Activated CD4-positive, alpha-beta T cell treated with anti-CD3 and anti-CD28 coated beads, Interleukin-2, amount 50 U/mL, for 16 hours (primary cell): ENCODE measurements around the gene OR1L8.
A peak's percentile ranks its signal among the peaks of the same experiment; 100 is the strongest.
"Not testable (repeated sequence)": the region's sequence is repeated elsewhere in the genome, so short reads cannot be mapped to it uniquely, and the experiment has no call there.

Experiments
- DNase-seq: peaks from one replicate; pipeline ENCODE4 v3.0.0-alpha.2; 2020

OR1L8 gene, protein sequence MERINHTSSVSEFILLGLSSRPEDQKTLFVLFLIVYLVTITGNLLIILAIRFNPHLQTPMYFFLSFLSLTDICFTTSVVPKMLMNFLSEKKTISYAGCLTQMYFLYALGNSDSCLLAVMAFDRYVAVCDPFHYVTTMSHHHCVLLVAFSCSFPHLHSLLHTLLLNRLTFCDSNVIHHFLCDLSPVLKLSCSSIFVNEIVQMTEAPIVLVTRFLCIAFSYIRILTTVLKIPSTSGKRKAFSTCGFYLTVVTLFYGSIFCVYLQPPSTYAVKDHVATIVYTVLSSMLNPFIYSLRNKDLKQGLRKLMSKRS

DNA sequence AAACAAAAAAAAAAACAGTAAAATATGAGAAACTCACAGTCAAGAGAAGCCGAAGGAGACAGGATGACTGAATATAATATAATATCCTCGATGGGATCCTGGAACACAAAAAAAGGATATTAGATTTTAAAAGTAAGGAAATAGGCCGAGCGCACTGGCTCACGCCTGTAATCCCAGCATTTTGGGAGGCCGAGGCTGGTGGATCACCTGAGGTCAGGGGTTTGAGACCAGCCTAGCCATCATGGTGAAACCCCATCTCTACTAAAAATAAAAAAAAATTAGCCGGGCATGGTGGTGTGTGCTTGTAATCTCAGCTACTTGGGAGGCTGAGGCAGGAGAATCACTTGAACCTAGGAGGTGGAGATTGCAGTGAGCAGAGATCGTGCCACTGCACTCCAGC is at the start of gene OR1L8:
TSS of gene OR1L8 (minus strand) at position 101 of the 400 bp plus-strand sequence. CDS start 14,907 bp downstream, outside the sequence.
- not testable (repeated sequence) for DNase-seq

DNA sequence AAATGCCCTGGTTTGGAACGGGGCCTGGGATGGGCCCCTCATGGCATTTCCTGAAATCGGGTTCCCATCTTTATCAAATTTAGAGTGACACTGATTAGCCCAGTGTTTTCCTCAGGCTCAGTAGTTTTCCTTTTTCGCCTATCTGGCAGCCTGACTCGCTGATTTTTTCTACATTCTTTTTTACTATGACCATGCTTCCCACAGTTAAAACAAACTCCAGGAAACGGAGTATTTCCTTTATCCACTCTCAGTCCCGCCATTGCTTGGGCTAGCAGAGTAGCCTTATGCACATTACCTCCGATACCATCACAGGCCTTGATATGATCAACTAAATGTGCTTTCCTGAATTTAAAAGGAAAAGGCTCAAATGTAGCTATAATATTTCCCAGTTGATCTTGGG is 36.8 kb upstream of the OR1L8 start:
- DNase-seq = no peak

DNA sequence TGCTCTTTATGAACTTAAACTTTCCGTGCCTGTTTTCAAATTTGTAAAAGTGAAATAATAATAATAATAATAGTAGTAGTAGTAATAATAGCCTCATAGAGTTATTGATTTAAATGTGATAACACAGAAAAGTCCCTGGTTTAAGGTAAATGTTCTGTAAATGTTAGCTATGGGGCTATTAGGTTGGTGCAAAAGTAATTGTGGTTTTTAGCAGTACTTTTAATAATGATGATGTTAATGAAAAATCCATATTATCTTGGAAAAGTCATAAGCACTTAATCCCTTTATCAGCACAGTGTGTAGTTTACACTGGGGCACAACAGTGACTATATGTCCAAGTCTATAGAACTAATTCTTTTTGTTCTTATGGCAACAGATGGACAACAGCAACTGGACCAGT is 31.2 kb upstream of the OR1L8 start, which contains the start of gene OR1Q1:
TSS of gene OR1Q1 (plus strand) at position 377 of the 400 bp plus-strand sequence. CDS start at position 377, 0 bp downstream.
- DNase-seq = no peak

DNA sequence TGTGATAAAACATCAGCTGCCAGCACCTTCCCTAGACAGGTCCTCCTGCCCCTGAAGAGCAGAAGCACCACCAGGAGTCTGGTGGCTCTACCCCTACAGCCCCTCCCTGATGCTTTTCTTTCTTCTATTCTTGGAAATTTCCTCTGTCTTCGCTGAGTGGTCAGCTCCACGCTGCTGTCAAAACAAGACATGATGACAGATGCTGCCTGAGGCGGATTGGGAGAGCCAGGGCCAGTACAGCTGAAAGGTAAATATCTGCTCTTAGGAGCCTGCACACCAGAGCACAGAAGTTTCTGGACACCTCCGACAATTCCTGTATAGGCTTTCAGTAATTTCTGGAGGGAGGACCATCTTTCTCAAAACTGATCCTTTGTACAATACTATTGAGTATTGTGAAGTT is 26.6 kb upstream of the OR1L8 start:
- DNase-seq = no peak

DNA sequence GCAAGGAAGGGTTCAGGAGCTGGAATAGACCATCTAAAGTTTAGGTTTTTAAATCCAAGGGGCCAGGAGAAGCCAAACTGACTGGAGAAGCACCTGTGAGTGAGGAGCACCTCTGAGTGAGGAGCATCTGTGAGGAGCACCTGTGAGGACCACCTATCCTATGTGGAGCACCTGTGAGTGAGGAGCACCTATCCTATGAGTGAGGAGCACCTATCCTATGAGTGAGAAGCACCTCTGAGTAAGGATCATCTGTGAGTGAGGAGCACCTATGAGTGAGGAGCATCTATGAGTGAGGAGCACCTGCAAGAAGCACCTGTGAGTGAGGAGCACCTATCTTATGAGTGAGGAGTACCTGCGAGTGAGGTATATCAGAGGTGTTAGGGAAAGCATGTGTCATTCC is 23.4 kb upstream of the OR1L8 start:
- DNase-seq = no peak

DNA sequence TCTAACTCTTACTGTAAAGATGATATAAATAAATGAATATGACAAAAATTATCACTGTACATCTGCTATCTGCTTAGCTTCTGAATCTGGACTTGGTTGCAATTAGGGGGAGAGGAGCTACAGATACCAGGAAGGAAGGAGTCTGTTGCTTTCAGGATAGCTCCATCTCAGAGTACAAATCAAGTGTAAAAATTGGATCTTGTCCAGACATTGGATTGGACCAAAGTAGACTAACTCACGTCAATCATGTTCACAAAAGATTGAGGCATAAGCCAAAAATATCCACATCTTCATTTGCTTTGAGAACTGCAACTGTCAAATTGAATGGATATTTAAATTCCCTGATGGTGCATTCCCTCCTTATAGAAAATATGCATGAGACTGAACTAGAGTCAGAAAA is 22.5 kb upstream of the OR1L8 start:
- DNase-seq = no peak

DNA sequence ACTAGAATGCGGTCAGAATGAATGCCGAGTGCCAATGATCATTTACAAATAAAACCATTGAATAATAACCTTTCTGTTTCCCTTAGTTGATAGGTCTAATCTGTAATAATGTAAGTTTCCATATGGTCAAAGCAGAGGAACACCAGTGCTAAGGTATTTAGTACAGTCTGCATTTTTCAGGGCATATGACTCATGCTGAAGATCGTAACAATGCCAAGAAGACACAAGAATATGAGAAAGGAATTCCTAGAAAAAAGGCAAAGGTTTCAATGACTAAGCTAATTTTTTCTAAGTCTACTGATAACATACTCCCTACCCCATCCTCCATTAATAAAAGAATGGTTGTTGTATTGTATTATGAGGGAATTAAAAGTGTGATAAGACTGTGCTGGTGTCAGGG is 2.8 kb downstream of the OR1L8 start:
- DNase-seq = no peak

DNA sequence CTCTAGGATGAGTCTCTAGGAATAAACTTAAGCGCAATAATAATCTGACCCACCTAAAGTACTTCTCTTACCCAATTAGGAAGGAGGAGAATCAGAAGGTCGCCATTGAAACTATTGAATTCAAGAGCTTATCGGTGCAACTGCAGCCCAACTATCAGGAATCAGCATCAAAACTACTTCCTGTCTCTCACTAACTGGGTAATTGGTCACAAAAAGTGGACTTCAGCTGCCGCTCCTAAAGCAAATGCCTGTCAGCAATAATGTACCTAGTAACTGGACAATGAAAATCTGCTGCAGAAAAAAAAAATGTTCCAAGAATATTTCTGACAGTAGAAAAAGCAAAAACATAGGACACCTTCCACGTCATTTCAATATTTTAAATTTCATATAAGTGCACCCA is 3.3 kb downstream of the OR1L8 start:
- DNase-seq = no peak

DNA sequence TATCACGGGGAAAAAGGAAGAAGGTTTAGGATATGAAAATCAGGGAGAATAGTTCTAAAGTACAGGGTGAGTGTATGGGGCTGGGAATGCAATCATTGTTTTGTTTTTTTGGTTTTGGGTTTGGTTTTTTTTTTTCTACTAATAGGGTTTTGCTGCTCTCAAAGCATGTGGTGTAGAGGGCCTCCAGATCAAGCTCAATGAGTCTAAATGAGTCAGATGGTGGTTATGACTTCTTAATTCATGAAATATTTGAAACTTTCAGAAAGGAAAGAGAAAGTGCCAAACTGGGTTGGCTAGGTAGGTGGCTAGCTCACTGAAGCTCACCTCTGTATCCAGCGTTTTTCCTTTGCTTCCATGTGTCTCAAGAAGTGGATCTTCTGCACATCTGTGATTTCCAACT is 10.7 kb downstream of the OR1L8 start:
- peak; percentile 16 for DNase-seq

DNA sequence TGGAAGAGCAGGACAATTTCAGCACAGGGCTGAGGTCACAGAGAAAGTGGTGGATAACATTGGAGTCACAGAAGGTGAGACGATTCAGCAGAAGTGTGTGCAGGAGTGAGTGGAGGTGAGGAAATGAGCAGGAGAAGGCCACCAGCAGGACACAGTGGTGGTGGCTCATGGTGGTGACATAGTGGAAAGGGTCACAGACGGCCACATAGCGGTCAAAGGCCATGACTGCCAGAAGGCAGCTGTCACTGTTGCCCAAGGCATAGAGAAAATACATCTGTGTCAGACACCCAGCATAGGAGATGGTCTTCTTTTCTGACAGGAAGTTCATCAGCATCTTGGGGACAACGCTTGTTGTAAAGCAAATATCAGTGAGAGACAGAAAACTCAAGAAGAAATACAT is 15.3 kb downstream of the OR1L8 start:
- no peak for DNase-seq

DNA sequence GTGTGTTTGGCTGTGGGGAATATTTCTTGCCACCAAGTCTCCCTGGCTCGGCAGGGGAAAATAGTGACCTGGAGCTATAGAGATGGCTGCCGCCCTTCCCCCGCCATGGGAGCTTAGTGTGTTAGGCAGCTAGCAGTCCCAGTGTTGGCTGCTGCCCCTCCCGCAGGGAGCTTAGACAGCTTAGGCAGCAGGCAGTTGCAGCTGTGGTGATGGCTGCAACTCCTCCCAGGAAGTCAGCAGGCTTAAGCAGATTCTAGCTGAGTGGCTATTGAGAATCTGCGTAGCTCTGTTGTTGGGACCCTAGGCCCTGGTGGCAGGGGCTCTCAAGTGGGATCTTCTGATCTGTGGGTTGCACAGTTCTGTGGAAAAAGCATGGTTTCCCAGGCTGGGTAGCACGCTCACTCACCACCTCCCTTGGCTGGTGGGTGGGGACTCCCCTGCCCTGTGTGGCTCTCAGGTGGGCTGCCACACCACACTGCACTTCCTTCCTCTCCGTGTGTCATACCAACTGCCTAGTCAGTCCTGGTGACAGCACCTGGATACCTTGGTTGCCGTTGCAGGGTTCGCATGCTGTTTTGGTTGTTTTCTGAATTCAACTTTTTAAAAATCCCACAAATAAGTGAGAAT is 20.9 kb downstream of the OR1L8 start:
- no peak for DNase-seq

DNA sequence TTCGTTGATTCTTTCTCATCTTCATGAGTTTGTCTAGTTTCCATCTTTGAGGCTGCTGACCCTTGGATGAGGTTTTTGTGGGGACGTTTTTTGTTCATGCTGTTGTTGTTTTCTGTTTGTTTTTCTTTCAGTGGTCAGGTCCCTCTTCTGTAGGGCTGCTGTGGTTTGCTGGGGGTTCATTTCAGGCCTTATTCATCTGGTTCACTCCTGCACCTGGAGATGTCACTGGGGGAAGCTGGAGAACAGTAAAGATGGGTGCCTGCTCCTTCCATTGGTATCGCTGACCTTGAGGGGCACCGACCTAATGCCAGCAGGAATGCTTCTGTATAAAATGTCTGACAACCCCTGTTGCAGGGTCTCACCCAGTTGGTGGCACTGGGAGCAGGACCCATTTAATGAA is 21.7 kb downstream of the OR1L8 start:
- DNase-seq = no peak

DNA sequence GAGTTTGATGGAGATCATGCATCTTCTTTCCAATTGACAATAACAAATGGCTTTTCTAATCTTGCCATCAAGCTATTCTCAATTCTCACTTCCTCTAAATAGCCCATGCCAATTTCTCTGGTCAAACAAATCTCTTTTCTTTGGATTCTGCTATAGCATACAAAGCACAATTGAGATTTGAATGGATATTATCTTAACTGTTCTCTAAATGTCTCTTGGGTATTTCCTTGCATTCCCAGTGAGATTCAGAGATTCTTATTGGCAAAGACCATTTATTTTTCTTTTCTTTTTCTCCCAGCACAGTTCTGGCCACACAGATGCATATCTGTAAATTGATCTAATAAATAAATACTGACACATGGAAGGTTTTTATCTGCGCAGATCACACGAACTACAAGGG is 30.4 kb downstream of the OR1L8 start, which contains the start of gene OR1N2:
TSS of gene OR1N2 (plus strand) at position 301 of the 400 bp plus-strand sequence. CDS start 100 bp downstream, outside the sequence.
- no peak for DNase-seq

DNA sequence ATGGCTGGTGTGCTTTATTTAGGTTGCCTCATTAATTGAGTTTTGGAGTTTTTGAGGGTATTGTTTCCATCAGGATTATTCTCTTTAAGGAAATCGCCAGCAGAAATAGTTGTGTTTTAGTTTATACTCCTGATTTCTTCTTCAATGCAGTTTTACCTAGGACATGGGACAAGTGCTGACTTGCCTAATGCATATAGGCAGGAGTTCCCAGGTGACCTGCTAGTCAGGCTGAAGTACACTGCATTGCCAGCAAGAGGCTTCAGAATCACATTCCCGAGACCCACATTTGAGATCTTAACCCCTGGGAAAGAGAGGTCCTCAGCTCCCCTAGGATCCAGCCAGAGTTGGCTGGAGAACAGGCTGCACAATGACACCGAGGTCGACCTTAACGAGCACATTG is 31.8 kb downstream of the OR1L8 start:
- DNase-seq = no peak

DNA sequence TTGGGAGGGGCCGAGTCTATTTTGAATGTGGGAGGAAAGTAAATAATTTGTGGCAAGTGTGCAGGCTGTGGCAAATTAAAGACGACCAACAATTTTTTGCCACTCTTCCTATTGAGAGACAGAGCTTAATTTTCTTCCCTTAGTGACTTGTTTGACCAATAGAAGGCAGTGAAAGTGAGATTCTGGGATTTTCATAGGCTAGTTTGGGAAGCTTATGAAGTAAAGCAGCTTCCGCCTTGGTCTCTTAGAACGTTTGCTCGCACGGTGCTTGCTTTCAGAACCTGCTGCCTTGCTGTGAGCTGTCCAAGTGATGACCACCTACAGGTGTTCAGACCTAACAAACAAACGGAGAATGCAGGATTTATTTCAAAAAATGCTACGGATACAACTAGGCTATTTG is 37.0 kb downstream of the OR1L8 start:
- no peak for DNase-seq

DNA sequence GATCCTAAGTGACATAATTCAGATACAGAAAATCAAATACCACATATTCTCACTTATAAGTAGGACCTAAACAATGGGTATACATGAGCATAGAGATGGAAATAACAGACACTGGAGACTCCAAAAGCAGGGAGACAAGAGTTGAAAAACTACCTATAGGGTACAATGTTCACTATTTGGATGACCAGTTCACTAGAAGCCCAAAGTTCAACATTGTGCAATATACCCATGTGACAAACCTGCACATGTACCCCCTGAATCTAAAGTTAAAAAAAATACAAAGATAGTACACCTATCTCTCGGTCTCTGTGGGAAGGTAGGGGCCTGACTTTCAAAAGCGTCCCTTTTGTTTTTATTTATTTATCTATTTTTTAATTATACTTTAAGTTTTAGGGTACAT is 44.4 kb downstream of the OR1L8 start:
- no peak for DNase-seq

DNA sequence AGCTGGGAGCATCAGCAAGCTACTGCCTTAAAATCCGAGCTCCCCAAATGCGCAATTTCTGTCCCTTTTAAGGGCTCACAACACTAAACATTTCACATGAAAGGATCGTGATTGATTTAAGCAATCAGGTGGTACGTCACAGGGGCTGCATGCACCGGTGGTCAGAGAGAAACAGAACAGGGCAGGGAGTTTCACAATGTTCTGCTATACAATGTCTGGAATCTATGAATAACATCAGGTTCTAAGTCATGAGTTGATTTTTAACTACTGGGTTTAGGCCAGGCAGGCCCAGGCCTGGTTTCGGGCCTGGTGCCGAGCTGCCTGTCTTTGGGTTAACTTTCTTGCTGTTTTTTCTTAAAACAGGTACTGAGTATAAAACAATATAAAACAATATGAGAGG is 46.1 kb downstream of the OR1L8 start:
- DNase-seq = not testable (repeated sequence)

DNA sequence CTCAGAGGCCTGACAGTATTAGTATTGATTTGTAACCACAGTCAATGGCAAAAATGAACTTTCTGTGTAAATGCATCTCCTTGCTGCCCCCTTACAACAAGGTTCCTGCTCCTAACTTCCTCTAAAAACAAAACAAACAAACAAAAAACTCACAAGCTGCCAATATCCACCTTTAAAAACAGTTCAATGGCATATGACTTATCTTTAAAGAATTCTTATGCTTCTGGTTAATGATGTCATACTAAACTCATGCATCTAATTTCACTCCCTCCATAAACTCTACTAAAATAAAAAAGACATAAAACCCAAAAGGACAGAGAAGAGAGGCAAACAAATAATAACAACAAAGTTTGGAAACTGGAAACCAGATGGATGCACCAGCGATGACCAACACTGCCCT is 47.0 kb downstream of the OR1L8 start:
- no peak for DNase-seq

DNA sequence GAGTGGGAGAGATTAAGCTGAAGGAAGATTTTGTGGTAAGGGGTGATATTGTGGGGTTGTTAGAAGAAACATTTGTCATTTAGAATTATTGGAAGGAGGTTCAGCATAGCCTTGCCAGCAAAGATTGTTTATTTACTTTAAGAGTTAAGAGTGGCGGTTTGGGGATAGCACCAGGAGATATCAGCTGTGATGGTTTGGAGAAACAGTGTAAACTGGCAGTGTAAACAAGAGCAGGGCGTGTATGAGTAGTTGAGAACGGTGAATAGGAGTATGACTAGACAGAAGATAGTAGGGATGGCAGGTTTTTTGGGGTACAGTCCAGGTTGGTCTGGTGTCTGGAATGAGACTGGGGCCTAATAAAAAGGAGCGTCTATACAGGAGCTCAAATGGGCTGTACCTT is 52.0 kb downstream of the OR1L8 start:
- DNase-seq = not testable (repeated sequence)

DNA sequence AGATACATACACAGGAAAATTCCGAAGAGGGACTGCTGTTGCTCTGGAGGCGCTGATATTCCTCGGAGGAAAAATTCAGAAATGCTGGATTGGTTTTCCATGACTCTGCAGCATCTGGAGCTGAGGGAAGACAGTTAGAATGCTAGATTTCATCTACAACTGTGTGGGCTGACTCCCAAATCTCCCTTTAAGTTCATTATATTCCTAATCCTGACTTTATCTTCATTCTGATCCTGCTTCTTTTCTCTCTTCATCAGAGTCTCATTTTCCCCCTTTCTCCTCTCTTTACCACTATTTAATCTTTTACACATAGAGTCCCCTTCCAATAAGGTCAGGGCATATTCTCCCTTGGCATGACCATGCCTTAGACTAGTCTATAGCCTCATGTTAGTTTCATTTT is 56.0 kb downstream of the OR1L8 start, which contains the start of gene OR1N1:
TSS of gene OR1N1 (minus strand) at position 101 of the 400 bp plus-strand sequence. CDS start at position 101, 0 bp downstream.
- DNase-seq = no peak

DNA sequence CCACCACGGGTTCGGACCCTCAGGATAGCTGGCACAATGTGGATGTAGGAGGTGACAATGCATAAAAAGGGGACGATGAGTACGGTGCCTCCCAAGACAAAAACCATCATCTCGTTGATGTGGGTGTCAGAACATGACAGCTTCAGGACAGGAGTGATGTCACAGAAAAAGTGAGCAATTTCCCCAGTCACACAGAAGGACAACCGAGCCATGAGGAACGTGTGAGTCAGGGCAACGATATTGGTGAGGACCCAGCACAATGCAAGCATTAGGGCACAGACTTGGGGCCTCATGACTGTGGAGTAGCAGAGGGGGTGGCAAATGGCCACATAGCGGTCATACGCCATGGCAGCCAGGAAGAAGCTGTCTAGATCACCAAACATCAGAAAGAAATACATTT is 56.6 kb downstream of the OR1L8 start:
- no peak for DNase-seq

DNA sequence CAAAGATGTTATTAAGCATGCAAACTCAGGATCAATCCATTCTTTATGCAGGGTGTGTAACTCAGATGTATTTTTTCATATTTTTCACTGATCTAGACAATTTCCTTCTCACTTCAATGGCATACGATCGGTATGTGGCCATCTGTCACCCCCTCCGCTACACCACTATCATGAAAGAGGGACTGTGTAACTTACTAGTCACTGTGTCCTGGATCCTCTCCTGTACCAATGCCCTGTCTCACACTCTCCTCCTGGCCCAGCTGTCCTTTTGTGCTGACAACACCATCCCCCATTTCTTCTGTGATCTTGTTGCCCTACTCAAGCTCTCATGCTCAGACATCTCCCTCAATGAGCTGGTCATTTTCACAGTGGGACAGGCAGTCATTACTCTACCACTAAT is 63.8 kb downstream of the OR1L8 start:
- DNase-seq = no peak

DNA sequence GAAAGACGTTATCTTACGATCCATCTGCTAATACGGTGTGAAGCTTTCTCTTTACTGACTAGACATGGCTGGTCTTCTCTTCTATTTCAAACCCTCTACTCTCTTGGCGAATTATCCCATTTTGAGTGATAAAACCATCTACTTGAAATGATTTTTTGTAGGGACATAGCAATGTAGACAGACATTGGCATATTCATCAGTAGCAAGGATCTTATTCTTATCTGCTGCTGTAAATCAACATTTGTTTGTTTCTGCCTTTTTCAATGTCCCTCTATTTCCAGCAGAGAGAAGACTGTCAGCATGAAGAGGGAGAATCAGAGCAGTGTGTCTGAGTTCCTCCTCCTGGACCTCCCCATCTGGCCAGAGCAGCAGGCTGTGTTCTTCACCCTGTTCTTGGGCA is 64.3 kb downstream of the OR1L8 start, which contains the start of gene OR1J4:
TSS of gene OR1J4 (plus strand) at position 301 of the 400 bp plus-strand sequence. CDS start at position 301, 0 bp downstream.
- DNase-seq = no peak

DNA sequence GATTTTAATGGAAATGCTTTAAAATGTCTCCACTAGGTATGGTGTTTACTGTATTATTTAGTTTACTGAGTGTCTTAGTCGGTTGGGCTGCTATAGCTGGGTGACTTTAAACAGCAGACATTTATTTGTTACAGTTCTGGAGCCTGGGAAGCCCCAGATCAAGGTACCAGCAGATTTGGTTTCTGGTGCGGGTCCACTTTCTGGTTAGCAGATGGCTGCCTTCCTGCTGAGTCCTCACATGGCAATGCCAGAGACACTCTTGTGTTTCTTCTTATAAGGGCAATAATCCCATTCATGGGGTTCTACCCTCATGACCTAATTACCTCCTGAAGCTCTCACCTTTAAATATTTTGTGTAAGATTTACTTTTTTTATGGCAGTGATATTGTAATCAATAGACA is 65.0 kb downstream of the OR1L8 start:
- DNase-seq = no peak
